ENCODE data around the gene PPHLN1. TPM values are rescaled to one million over a fixed set of nuclear protein-coding genes. Genes with fewer than 3 reads are reported as not detected.

Gene PPHLN1
- total RNA-seq, 2 donors from 2014 or later: 36.8 to 39.7 TPM

DNA sequence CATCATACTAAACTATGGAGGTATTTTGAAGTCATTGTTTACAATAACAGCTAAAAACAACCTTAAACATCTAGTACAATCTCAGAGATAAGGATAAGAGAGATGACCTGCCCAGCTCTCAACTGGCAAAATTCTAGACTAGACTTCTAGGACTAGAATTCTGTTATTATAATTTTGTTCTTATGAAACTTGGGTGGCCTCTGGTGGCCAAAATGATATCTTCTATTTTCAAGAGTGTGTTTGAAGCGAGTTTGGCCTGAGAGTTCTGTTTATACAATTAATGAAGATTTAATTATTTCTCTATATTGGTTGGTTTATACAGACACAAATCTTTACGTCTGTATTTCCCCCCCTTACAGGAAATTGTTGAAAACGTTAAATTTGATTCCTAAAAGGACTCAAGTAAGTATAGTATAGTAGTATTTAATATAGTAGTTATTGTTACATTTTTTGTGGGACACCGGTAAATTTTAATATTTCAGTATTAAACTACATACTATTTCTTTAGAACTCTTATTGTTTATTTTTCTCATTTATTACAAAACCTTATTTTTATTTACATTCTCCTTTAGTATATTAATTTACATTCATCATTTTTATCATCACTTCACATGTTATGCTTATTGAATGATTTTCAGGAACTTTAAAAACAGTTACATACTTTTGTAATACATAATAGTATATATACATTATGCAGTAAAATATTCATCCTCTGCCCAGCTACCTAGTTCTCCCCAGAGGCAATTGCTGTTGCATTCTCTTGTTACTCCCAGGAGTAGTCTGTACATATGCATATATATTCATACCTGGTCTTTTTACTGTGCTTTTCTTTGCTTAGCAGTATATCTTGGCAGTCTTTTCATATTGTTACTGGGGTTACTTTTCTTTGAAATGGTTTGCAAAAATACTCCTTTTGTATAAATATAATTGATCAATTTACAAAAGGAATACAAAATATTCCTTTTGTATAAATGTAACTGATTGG, 6.6 kb downstream of the PPHLN1 start:
- Histone ChIP-seq H3K27ac (no peak overlapping the region), H3K27me3 (no peaks in the 10 kb centered on the region), H3K4me1 (peaks cover 2% of the 10 kb centered on the region), H3K9me3 (no peaks in the 10 kb centered on the region), H3K9ac (ENCODE audit: low read depth in 2 of 2, low read length in 2 of 2) (no peak overlapping the region), H3K36me3 (no peaks in the 10 kb centered on the region), H3K4me3 (no peak overlapping the region)
- peak; percentile 30 for DNase-seq
- TF ChIP-seq, protein P1, sequence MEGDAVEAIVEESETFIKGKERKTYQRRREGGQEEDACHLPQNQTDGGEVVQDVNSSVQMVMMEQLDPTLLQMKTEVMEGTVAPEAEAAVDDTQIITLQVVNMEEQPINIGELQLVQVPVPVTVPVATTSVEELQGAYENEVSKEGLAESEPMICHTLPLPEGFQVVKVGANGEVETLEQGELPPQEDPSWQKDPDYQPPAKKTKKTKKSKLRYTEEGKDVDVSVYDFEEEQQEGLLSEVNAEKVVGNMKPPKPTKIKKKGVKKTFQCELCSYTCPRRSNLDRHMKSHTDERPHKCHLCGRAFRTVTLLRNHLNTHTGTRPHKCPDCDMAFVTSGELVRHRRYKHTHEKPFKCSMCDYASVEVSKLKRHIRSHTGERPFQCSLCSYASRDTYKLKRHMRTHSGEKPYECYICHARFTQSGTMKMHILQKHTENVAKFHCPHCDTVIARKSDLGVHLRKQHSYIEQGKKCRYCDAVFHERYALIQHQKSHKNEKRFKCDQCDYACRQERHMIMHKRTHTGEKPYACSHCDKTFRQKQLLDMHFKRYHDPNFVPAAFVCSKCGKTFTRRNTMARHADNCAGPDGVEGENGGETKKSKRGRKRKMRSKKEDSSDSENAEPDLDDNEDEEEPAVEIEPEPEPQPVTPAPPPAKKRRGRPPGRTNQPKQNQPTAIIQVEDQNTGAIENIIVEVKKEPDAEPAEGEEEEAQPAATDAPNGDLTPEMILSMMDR (IDR thresholded peaks at IDR 0.05): peak; percentile 62
- intact Hi-C loops (cut with DNase I): loop anchor here (5.0 kb wide), 1 partner anchor 200 kb away; no protein-coding TSS in a partner anchor

DNA sequence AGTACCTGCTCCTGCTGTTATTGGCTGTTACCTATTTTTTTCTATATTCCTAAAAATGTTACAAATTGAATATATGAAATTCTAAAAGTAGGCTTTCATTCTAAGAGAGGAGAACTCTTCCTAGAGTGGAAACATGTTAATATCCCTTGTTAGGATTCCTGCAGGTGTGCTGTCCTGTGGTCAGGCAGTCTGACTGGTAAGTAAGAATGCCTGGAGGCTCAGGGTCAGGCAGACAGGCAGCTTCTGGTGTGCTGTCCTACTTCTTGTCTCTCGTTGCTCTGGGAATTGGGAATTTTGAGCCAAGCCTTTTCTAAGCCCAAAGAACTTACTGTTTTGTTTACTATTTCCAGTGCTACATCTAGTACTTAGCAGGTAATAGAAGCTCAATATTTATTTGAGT, 10.3 kb downstream of the PPHLN1 start:
- Histone ChIP-seq H3K36me3 (no peaks in the 10 kb centered on the region), H3K9me3 (no peaks in the 10 kb centered on the region), H3K27ac (no peak overlapping the region), H3K4me1 (no peaks in the 10 kb centered on the region), H3K9ac (ENCODE audit: low read depth in 2 of 2, low read length in 2 of 2) (no peak overlapping the region), H3K4me3 (no peak overlapping the region), H3K27me3 (no peaks in the 10 kb centered on the region)
- TF ChIP-seq, protein P1 (IDR thresholded peaks at IDR 0.05): no peak
- DNase-seq: no peak
- intact Hi-C loops (cut with DNase I): no loop called here

DNA sequence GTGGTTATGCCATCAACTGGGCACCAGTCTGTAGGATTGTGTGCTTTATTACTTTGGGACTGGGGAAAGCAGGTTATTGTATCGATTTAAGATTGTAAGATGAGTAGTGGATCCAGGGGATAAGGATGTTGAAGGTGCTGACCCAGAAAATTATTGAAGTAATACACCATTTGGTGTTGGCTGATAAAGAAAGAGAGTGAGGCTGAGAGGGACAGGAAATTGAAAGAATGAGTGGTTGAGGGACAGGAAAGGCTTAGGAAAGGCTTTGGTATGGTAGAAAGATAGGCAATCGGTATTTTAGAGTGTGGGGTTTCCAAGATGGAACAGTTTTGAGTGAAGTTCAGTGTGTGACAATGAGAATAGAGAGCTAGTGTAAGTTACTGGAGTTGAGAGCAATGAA, 12.3 kb downstream of the PPHLN1 start:
- H3K9me3 ChIP-seq: no peaks in the 10 kb centered on the region
- no peaks in the 10 kb centered on the region for H3K4me1 ChIP-seq
- TF ChIP-seq, protein P1 (IDR thresholded peaks at IDR 0.05): no peak
- no peak for DNase-seq
- no peak overlapping the region for H3K4me3 ChIP-seq
- H3K9ac ChIP-seq (ENCODE audit: low read depth in 2 of 2, low read length in 2 of 2): no peak overlapping the region
- H3K36me3 ChIP-seq: no peaks in the 10 kb centered on the region
- intact Hi-C loops (cut with DNase I): no loop called here
- H3K27ac ChIP-seq: no peak overlapping the region
- no peaks in the 10 kb centered on the region for H3K27me3 ChIP-seq

DNA sequence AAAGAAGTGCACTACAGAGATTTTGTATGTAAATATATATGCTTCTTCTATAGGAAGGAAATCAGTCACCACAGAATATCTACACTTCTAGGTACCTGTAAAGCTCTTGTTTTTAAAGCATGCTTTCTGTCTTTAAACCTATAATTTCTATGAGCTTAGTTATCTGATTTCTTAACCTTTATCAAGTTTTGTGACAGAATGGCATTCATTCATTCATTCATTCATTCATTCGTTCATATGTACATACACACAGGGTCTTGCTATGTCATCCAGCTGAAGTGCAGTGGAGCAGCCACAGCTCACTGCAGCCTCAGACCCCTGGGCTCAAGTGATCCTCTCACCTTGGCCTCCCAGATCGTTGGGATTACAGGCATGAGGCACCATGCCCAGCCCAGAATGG, 16.1 kb downstream of the PPHLN1 start:
- Histone ChIP-seq H3K4me1 (no peaks in the 10 kb centered on the region), H3K9me3 (no peaks in the 10 kb centered on the region), H3K9ac (ENCODE audit: low read depth in 2 of 2, low read length in 2 of 2) (no peak overlapping the region), H3K36me3 (no peaks in the 10 kb centered on the region), H3K27ac (no peak overlapping the region), H3K4me3 (no peak overlapping the region), H3K27me3 (no peaks in the 10 kb centered on the region)
- intact Hi-C loops (cut with DNase I): no loop called here
- no peak for DNase-seq
- TF ChIP-seq, protein P1 (IDR thresholded peaks at IDR 0.05): no peak

DNA sequence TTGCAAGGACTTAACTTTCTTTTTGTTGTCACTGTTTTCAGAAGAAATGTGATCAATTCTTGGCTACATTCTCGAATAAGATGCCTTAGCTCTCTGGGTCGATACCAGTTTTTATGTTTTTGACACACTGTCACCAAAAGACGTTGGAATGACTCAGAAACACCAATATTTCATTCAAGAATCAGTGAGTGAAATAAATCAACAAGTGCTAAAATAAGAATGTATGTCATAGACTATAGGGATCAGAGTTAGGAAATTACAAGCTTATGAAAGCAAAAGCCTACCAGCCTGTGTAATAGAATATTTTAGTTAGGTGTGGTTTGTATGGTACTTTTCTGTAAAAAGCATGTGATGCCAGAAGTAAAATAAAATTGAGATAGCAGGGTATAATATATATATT, 17.8 kb downstream of the PPHLN1 start:
- Histone ChIP-seq H3K4me3 (no peak overlapping the region), H3K27me3 (no peaks in the 10 kb centered on the region), H3K36me3 (no peaks in the 10 kb centered on the region), H3K9ac (ENCODE audit: low read depth in 2 of 2, low read length in 2 of 2) (no peak overlapping the region), H3K4me1 (no peaks in the 10 kb centered on the region), H3K9me3 (no peaks in the 10 kb centered on the region), H3K27ac (no peak overlapping the region)
- TF ChIP-seq, protein P1 (IDR thresholded peaks at IDR 0.05): no peak
- no peak for DNase-seq
- intact Hi-C loops (cut with DNase I): no loop called here

All from colonic mucosa (tissue), 4 donors.